K562 (cell line): ENCODE measurements around the gene C1QTNF6. TPM values are rescaled to one million over a fixed set of nuclear protein-coding genes. Genes with fewer than 3 reads are reported as not detected.

Source experiments
- ATAC-seq: fragments of 200-7000 bp; cut with Tn5 transposase; 3 replicates; pipeline ENCODE4 v1.9.1; 2020; ENCODE audit warnings: moderate library complexity
- BruUV-seq: library from RNA; stranded (reverse); fragments of 400-500 nt; replicated peaks from 2 replicates; lab custom pipeline; 2021; lab: Mats Ljungman, UMichigan
- CTCF ChIA-PET: fragments of 300-600 bp; formaldehyde crosslinking; extraction: SDS; loops from one replicate; lab custom pipeline; 2021; ENCODE audit warnings: low intra/inter-chr PET ratio; lab: Yijun Ruan, JAX
- POLR2A ChIA-PET: fragments of 300-600, 350-650 bp; sonication (Branson Sonifier 250); formaldehyde crosslinking; extraction: SDS; loops from one replicate; lab custom pipeline; 2021; ENCODE audit warnings: antibody characterized with exemption, inconsistent platforms; lab: Yijun Ruan, JAX
- DNase-seq, 4 experiments: peaks; one replicate each; pipeline versions ENCODE4 v3.0.0 to v3.0.0-alpha.2; 2011 to 2018; ENCODE audit warnings: low spot score in 3 of 4, mixed read lengths in 3 of 4; ENCODE audit errors: extremely low read depth in 1 of 4
- FAIRE-seq: peaks from 2 replicates; lab custom pipeline; 2011; peaks lifted over from hg19 to GRCh38; lab: Jason Lieb, UNC
- H2AFZ ChIP-seq: 2 replicates; pipeline ENCODE4 v1.6.0; 2011; ENCODE audit warnings: low read depth, low read length, control low read depth, inconsistent platforms
- H3K27ac ChIP-seq: fragments of 200-600 bp; 3 replicates; pipeline ENCODE4 v1.8.0; 2011; ENCODE audit warnings: low read depth, mild to moderate bottlenecking, control low read depth, inconsistent platforms, low read length, moderate library complexity, mixed read lengths; ENCODE audit errors: extremely low read depth
- H3K27me3 ChIP-seq, 2 experiments: fragments of 300-600 bp in 1 of 2; 2 replicates in 1 of 2; 3 replicates in 1 of 2; pipeline versions ENCODE4 v1.6.0 to v1.8.0; 2011; ENCODE audit warnings: inconsistent platforms in 2 of 2, low read length in 2 of 2, mild to moderate bottlenecking in 1 of 2, mixed read lengths in 1 of 2, moderate library complexity in 1 of 2; ENCODE audit not compliant: control insufficient read depth in 2 of 2, insufficient read depth in 2 of 2
- H3K36me3 ChIP-seq: fragments of 300-600 bp; 3 replicates; pipeline ENCODE4 v1.8.0; 2011; ENCODE audit warnings: mild to moderate bottlenecking, low read length, inconsistent platforms; ENCODE audit not compliant: control insufficient read depth, insufficient read depth
- H3K4me1 ChIP-seq, 2 experiments: fragments of 200-600 bp in 1 of 2; replicated peaks in 1 of 2; 2 replicates in 1 of 2; 3 replicates in 1 of 2; pipeline versions ENCODE4 v1.5.1 to v1.8.0; 2011; ENCODE audit warnings: inconsistent platforms in 2 of 2, low read length in 2 of 2, mild to moderate bottlenecking in 1 of 2, mixed read lengths in 1 of 2, moderate library complexity in 1 of 2; ENCODE audit not compliant: control insufficient read depth in 2 of 2, insufficient read depth in 2 of 2
- H3K4me2 ChIP-seq: 2 replicates; pipeline ENCODE4 v1.6.1; 2011; ENCODE audit warnings: low read length, control low read depth, inconsistent platforms, mixed read lengths; ENCODE audit not compliant: insufficient read depth
- H3K4me3 ChIP-seq: fragments of 200-600 bp; sonication (generic), shearing (Covaris generic); 2 replicates; pipeline ENCODE4 v1.5.1; 2016; ENCODE audit warnings: control low read depth, inconsistent platforms
- H3K79me2 ChIP-seq: fragments of 200-600 bp; 3 replicates; pipeline ENCODE4 v1.8.0; 2011; ENCODE audit warnings: low read length, inconsistent platforms; ENCODE audit not compliant: control insufficient read depth, insufficient read depth
- H3K9ac ChIP-seq, 2 experiments: 2 replicates each; pipeline versions ENCODE4 v1.6.0 to v1.6.1; 2011; ENCODE audit warnings: low read depth in 2 of 2, low read length in 2 of 2, control low read depth in 1 of 2, inconsistent platforms in 1 of 2, mild to moderate bottlenecking in 1 of 2, mixed read lengths in 1 of 2; ENCODE audit not compliant: insufficient read depth in 1 of 2
- H3K9me1 ChIP-seq: one replicate; pipeline ENCODE4 v1.6.0; 2011; ENCODE audit warnings: inconsistent platforms, mild to moderate bottlenecking, low read length, moderate library complexity; ENCODE audit not compliant: control insufficient read depth, insufficient read depth
- H3K9me3 ChIP-seq: replicated peaks from 2 replicates; pipeline ENCODE4 v1.5.1; 2011; ENCODE audit warnings: low read depth, low read length, inconsistent platforms; ENCODE audit not compliant: control insufficient read depth, insufficient read depth
- H4K20me1 ChIP-seq: replicated peaks from 2 replicates; pipeline ENCODE4 v1.6.1; 2011; ENCODE audit warnings: low read length, inconsistent platforms, mixed read lengths; ENCODE audit not compliant: control insufficient read depth, insufficient read depth
- BRF1 ChIP-seq: IDR thresholded peaks from 3 replicates; pipeline ENCODE4 v1.6.1; 2011; ENCODE audit warnings: borderline replicate concordance, mild to moderate bottlenecking; ENCODE audit not compliant: insufficient read length; ENCODE audit errors: extremely low read depth
- ESRRB ChIP-seq: fragments of 250-450 bp; sonication (Bioruptor Pico); IDR thresholded peaks from 2 replicates; pipeline ENCODE4 v1.5.0; 2020; ENCODE audit warnings: mild to moderate bottlenecking, moderate library complexity, borderline replicate concordance
- HDAC8 ChIP-seq: fragments of 450-650 bp; IDR thresholded peaks from 2 replicates; pipeline ENCODE4 v1.6.1; 2016; ENCODE audit warnings: mild to moderate bottlenecking, missing genetic modification characterization, moderate library complexity, missing compliant biosample characterization
- POLR2G ChIP-seq: fragments of 200-400 bp; formaldehyde crosslinking; IDR thresholded peaks from 2 replicates; pipeline ENCODE4 v1.6.1; 2017; ENCODE audit warnings: low read depth, mild to moderate bottlenecking, antibody characterized with exemption, low read length, moderate library complexity
- ZNF146 ChIP-seq: IDR thresholded peaks from one replicate; pipeline ENCODE4 v1.6.1; 2018; ENCODE audit warnings: missing compliant biosample characterization; ENCODE audit not compliant: unreplicated experiment
- WGBS: fragments of 100-300 bp; shearing (Covaris generic); methylation state at CpG from one replicate; pipeline ENCODE4 v1.1.6; 2016; ENCODE audit warnings: low coverage, mixed read lengths; ENCODE audit not compliant: insufficient coverage; ENCODE audit errors: missing lambda C conversion rate; 5-methylcytosine and 5-hydroxymethylcytosine counted together
- in situ Hi-C: fragments of 300-500 bp; cut with MboI; formaldehyde crosslinking; loops from 4 replicates; pipeline ENCODE4 v1.15.0; 2018; ENCODE audit warnings: inconsistent platforms, mixed read lengths
- intact Hi-C: fragments of 100-400 bp; cut with micrococcal nuclease; formaldehyde crosslinking; loops from 2 replicates; pipeline ENCODE4 v1.14.2; 2022
- polyA plus RNA-seq, 8 experiments: library from polyadenylated mRNA; depleted of rRNA in 4 of 8; stranded (reverse) in 5 of 8; unstranded in 3 of 8; fragments of >200 nt; fragmentation: Nextera tagmentation in 2 of 8; fragmentation: Illumina TruSeq in 1 of 8; extraction: Ambion mirVana in 2 of 8; extraction: Trizol in 1 of 8; gene quantifications; 2 replicates each; pipeline versions ENCODE4 v1.2.1 to v1.2.3, GENCODE V29; 2011 to 2014; ENCODE audit warnings: inconsistent platforms in 1 of 8, missing spikeins in 1 of 8
- total RNA-seq, 7 experiments: library from RNA; depleted of rRNA in 6 of 7; stranded (reverse); fragments of >200 nt in 6 of 7; fragmentation: Illumina TruSeq in 2 of 7; extraction: Trizol in 2 of 7; gene quantifications; 2 replicates each; pipeline versions ENCODE4 v1.2.1 to v1.2.3, GENCODE V29; 2011 to 2021; ENCODE audit warnings: low replicate concordance in 1 of 7
- TF ChIP-seq, protein P1 (sequence below), 2 experiments: fragments of 450-650 bp; IDR thresholded peaks; 2 replicates each; pipeline ENCODE4 v1.6.1; 2016; ENCODE audit warnings: mild to moderate bottlenecking in 2 of 2, borderline replicate concordance in 1 of 2, low read depth in 1 of 2, moderate library complexity in 1 of 2
- TF ChIP-seq, protein P2 (sequence below): fragments of 450-650 bp; IDR thresholded peaks from 2 replicates; pipeline ENCODE4 v1.6.1; 2016
- TF ChIP-seq, protein P3 (sequence below): sonication (generic); formaldehyde crosslinking; IDR thresholded peaks from 2 replicates; pipeline ENCODE4 v1.9.0; 2022; ENCODE audit warnings: mild to moderate bottlenecking, missing genetic modification reagents

The C1QTNF6 gene
- total and polyA plus RNA-seq, 9 of the 15 experiments (the other 6 are each of a cell fraction or from before 2014, with no cell fraction given), result 0.18 to 0.92 (median 0.55) TPM

DNA sequence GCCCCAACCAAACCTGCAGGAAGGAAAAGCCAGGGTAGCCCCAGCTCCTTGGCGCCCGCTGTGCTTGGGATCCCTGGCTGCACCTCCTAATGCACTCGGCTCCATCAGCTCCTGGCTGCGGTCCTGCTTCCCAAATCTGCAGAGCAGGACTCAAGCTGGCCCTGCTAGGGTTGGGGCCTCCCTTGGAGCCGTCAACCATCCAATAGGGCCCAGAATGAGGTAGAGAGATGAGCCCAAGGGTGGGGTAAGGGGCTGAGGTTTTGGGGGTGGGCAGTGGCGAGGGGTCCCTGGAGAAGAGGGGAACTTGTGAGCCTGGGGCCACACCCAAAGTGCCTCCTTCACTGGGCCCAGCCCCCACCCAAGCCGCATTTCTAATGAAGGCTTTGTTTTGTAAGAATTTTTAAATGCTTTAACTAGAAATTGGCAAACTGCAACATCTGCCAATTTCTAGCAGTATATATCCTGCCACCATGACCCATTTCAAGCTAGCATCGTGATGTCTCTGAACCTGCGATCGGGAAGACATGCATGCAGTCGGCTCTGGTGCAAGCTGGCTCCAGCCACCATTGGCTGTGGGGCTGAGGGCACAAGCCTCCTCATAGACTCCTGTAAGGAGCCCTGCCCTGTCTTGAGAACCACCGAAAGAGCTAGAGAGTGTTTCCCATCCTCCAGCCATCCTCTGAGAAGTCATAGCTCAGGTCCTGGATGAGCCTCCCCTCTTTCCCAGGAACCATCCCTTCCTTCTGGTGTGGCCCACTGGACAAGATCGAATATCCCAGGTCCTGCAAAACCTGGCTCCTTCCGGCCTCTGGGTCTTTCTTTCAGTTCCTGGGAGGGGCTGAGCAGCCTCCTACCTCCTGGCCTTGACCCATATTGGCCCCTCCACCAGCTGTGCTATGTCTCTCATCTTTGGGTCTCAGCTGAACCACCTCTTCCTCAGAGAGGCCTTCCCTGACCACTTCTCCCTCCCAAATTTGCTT is 15.5 kb downstream of the C1QTNF6 start:
- Histone ChIP-seq H4K20me1 (no peaks in the 10 kb centered on the region), H3K9me1 (no peaks in the 10 kb centered on the region), H3K4me1 (peaks cover 0 to 10% of the 10 kb centered on the region in 2 experiments; a peak in 2 of 5 replicates), H3K4me3 (no peak overlapping the region), H3K36me3 (no peaks in the 10 kb centered on the region), H3K9me3 (no peaks in the 10 kb centered on the region), H3K27ac (no peak overlapping the region), H3K4me2 (no peak overlapping the region), H2AFZ (no peak overlapping the region), H3K79me2 (no peaks in the 10 kb centered on the region), H3K27me3 (peaks cover 5 to 33% of the 10 kb centered on the region in 2 experiments; a peak in 4 of 5 replicates), H3K9ac (no peak overlapping the region)
- ChIA-PET POLR2A (no interaction called here), CTCF (no interaction called here)
- BruUV-seq, result no TSS peak
- no peak for DNase-seq
- no peak for ATAC-seq
- in situ Hi-C loops (no loop called here), intact Hi-C loops (no loop called here)
- 7% methylated on average over 8 of the region's 14 CpGs for WGBS
- FAIRE-seq, result no peak
- TF ChIP-seq BRF1 (no peak), POLR2G (no peak), ESRRB (no peak), ZNF146 (no peak), HDAC8 (tag) (no peak)
- TF ChIP-seq, protein P1, sequence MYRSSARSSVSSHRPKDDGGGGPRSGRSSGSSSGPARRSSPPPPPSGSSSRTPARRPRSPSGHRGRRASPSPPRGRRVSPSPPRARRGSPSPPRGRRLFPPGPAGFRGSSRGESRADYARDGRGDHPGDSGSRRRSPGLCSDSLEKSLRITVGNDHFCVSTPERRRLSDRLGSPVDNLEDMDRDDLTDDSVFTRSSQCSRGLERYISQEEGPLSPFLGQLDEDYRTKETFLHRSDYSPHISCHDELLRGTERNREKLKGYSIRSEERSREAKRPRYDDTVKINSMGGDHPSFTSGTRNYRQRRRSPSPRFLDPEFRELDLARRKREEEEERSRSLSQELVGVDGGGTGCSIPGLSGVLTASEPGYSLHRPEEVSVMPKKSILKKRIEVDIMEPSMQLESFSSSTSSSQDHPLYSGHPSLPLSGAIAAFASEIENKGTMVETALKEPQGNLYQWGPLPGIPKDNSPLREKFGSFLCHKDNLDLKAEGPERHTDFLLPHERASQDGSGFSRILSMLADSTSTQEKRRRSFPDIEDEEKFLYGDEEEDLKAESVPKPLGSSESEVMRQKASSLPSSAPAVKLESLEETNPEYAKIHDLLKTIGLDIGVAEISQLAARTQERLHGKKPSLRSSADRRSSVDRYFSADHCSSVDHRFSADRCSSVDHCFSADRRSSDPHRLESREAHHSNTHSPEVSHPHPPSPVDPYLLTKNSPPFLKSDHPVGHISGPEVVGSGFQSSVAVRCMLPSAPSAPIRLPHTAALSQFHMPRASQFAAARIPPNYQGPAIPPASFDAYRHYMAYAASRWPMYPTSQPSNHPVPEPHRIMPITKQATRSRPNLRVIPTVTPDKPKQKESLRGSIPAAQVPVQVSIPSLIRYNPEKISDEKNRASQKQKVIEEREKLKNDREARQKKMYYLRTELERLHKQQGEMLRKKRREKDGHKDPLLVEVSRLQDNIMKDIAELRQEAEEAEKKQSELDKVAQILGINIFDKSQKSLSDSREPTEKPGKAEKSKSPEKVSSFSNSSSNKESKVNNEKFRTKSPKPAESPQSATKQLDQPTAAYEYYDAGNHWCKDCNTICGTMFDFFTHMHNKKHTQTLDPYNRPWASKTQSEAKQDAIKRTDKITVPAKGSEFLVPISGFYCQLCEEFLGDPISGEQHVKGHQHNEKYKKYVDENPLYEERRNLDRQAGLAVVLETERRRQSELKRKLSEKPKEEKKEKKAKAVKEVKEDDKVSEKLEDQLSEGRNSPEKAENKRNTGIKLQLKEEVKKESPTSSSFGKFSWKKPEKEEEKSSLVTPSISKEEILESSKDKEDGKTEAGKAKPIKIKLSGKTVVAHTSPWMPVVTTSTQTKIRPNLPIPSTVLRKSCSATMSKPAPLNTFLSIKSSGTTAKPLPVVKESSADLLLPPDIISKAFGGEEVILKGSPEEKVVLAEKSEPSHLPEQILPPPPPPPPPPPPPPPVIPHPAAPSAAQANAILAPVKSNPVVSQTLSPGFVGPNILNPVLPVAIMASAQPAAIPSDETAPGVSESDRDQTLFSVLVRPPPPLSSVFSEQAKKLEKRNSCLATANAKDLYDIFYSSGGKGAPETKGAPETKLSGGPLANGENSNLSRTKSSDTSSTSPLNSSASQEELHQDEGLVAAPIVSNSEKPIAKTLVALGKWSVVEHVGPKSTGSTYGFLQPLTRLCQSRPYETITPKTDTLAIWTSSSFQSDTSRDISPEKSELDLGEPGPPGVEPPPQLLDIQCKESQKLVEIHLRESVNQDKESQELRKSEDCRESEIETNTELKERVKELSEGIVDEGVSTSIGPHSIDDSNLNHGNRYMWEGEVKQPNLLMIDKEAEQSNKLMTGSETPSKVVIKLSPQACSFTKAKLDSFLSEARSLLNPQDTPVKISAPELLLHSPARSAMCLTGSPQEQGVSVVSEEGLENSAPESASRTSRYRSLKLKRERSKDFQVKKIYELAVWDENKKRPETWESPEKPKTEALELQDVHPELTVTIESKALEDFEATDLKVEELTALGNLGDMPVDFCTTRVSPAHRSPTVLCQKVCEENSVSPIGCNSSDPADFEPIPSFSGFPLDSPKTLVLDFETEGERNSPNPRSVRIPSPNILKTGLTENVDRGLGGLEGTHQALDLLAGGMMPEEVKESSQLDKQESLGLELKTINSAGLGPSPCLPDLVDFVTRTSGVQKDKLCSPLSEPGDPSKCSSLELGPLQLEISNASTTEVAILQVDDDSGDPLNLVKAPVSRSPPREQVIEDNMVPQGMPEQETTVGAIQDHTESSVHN (IDR thresholded peaks at IDR 0.05; ENCODE audit: borderline replicate concordance in 1 of 2, low read depth in 1 of 2), result no peak
- TF ChIP-seq, protein P2, sequence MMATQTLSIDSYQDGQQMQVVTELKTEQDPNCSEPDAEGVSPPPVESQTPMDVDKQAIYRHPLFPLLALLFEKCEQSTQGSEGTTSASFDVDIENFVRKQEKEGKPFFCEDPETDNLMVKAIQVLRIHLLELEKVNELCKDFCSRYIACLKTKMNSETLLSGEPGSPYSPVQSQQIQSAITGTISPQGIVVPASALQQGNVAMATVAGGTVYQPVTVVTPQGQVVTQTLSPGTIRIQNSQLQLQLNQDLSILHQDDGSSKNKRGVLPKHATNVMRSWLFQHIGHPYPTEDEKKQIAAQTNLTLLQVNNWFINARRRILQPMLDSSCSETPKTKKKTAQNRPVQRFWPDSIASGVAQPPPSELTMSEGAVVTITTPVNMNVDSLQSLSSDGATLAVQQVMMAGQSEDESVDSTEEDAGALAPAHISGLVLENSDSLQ, result no peak
- TF ChIP-seq, protein P3, sequence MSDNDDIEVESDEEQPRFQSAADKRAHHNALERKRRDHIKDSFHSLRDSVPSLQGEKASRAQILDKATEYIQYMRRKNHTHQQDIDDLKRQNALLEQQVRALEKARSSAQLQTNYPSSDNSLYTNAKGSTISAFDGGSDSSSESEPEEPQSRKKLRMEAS (CRISPR knock-in tag), result no peak
